ENCODE measurements around the gene DTL.

GRCh38 chr1:212137854-212138253 is 102.3 kb downstream of the DTL start:
- TF ChIP-seq CTCF (conservative IDR thresholded peaks at IDR 0.05): no peak
- TF ChIP-seq ZFX (IDR thresholded peaks at IDR 0.05): no peak
